H1 (cell line): Measurements from ENCODE around the gene MRPS25. TPM values are rescaled to one million over a fixed set of nuclear protein-coding genes. Genes with fewer than 3 reads are reported as not detected.
A peak's percentile ranks its signal among the peaks of the same experiment; 100 is the strongest.

Experiments used
- ATF3 ChIP-seq: IDR thresholded peaks from 2 replicates; pipeline ENCODE4 v1.6.1; 2011; ENCODE audit warnings: low read depth, mild to moderate bottlenecking, low read length; ENCODE audit not compliant: insufficient read depth
- CHD2 ChIP-seq: IDR thresholded peaks from 2 replicates; pipeline ENCODE4 v1.6.1; 2012; ENCODE audit warnings: low read length, improper control_type of control experiment
- CTCF ChIP-seq, 3 experiments: IDR thresholded peaks; 1 replicate in 2 of 3; 2 replicates in 1 of 3; pipeline versions ENCODE4 v1.5.1 to v1.6.1; 2011; ENCODE audit warnings: low read length in 3 of 3, mild to moderate bottlenecking in 3 of 3, inconsistent platforms in 2 of 3, low read depth in 1 of 3, moderate library complexity in 1 of 3; ENCODE audit not compliant: insufficient read depth in 1 of 3; ENCODE audit errors: control extremely low read depth in 1 of 3
- EP300 ChIP-seq, 2 experiments: IDR thresholded peaks; 1 replicate in 1 of 2; 2 replicates in 1 of 2; pipeline ENCODE4 v1.6.1; 2011 to 2012; ENCODE audit warnings: low read depth in 2 of 2, low read length in 2 of 2, mild to moderate bottlenecking in 2 of 2, borderline replicate concordance in 1 of 2, inconsistent platforms in 1 of 2, moderate library complexity in 1 of 2
- EZH2 ChIP-seq: fragments of 200-600 bp; sonication (generic); IDR thresholded peaks from 2 replicates; pipeline ENCODE4 v1.7.1; 2012; ENCODE audit warnings: low read depth, mild to moderate bottlenecking, moderate library complexity, low read length, inconsistent platforms; ENCODE audit not compliant: severe bottlenecking
- FOSL1 ChIP-seq: IDR thresholded peaks from 2 replicates; pipeline ENCODE4 v1.6.1; 2011; ENCODE audit warnings: mild to moderate bottlenecking, low read depth, low read length, moderate library complexity; ENCODE audit not compliant: insufficient read depth
- JUND ChIP-seq: IDR thresholded peaks from 2 replicates; pipeline ENCODE4 v1.6.1; 2011; ENCODE audit warnings: mild to moderate bottlenecking, improper control_type of control experiment, low read length
- KDM1A ChIP-seq: fragments of 200-600, 300-600 bp; sonication (generic); IDR thresholded peaks from 2 replicates; pipeline ENCODE4 v1.7.1; 2016; ENCODE audit warnings: mild to moderate bottlenecking, low read length, borderline replicate concordance
- MAFK ChIP-seq: IDR thresholded peaks from 2 replicates; pipeline ENCODE4 v1.6.1; 2012; ENCODE audit warnings: low read depth, mild to moderate bottlenecking, improper control_type of control experiment, low read length
- NRF1 ChIP-seq: IDR thresholded peaks from 2 replicates; pipeline ENCODE4 v1.6.1; 2011; ENCODE audit warnings: mild to moderate bottlenecking, low read depth, low read length, improper control_type of control experiment
- PHF8 ChIP-seq: fragments of 200-600 bp; sonication (generic); conservative IDR thresholded peaks from 2 replicates; pipeline ENCODE4 v1.7.1; 2012; ENCODE audit warnings: low read depth, mild to moderate bottlenecking, inconsistent platforms, low read length, moderate library complexity
- POU5F1 ChIP-seq: IDR thresholded peaks from 2 replicates; pipeline ENCODE4 v1.6.1; 2011; ENCODE audit warnings: low read depth, mild to moderate bottlenecking, low read length, moderate library complexity
- RBBP5 ChIP-seq: IDR thresholded peaks from 2 replicates; pipeline ENCODE4 v1.7.1; 2012; ENCODE audit warnings: low read depth, mild to moderate bottlenecking, inconsistent platforms, low read length, moderate library complexity, borderline replicate concordance
- SIN3A ChIP-seq, 2 experiments: IDR thresholded peaks in 1 of 2; conservative IDR thresholded peaks in 1 of 2; 2 replicates each; pipeline ENCODE4 v1.6.1; 2011 to 2012; ENCODE audit warnings: low read length in 2 of 2, improper control_type of control experiment in 1 of 2, low read depth in 1 of 2, mild to moderate bottlenecking in 1 of 2
- SIRT6 ChIP-seq: IDR thresholded peaks from one replicate; pipeline ENCODE4 v1.7.1; 2012; ENCODE audit warnings: low read length, inconsistent platforms
- SIX5 ChIP-seq: IDR thresholded peaks from 2 replicates; pipeline ENCODE4 v1.6.1; 2011; ENCODE audit warnings: mild to moderate bottlenecking, low read depth, low read length
- SUZ12 ChIP-seq: fragments of 200-600 bp; sonication (generic); IDR thresholded peaks from 2 replicates; pipeline ENCODE4 v1.6.1; 2012; ENCODE audit warnings: mild to moderate bottlenecking, inconsistent platforms, low read length, moderate library complexity, mixed read lengths
- YY1 ChIP-seq: IDR thresholded peaks from 2 replicates; pipeline ENCODE4 v1.6.1; 2011; ENCODE audit warnings: low read depth, mild to moderate bottlenecking, low read length
- polyA plus RNA-seq, 7 experiments: library from polyadenylated mRNA; depleted of rRNA in 3 of 7; stranded (reverse) in 5 of 7; unstranded in 2 of 7; fragments of >200 nt in 5 of 7; fragments of 200-250 nt in 2 of 7; gene quantifications; 1 replicate in 5 of 7; 2 replicates in 1 of 7; 4 replicates in 1 of 7; pipeline versions ENCODE4 v1.2.1 to v1.2.3, GENCODE V29; 2011 to 2013; ENCODE audit warnings: missing spikeins in 2 of 7, mixed read lengths in 2 of 7
- total RNA-seq: library from RNA; stranded (reverse); fragmentation: NEBNext Ultra II Directional; extraction: Animal tissue kit (Norgen Biotek cat#: 25700); gene quantifications from 2 replicates; pipeline ENCODE4 v1.2.1, GENCODE V29; 2021
- TF ChIP-seq, protein P1 (sequence below): IDR thresholded peaks from 2 replicates; pipeline ENCODE4 v1.6.1; 2012; ENCODE audit warnings: inconsistent platforms
- TF ChIP-seq, protein P2 (sequence below): IDR thresholded peaks from 2 replicates; pipeline ENCODE4 v1.6.1; 2012; ENCODE audit warnings: inconsistent platforms

MRPS25 gene
- total and polyA plus RNA-seq, 2 of the 8 experiments (the other 6 are each of a cell fraction or from before 2014, with no cell fraction given) = 23.0 to 56.5 TPM

GRCh38 chr3:15064835-15065549 is at the start of gene MRPS25 (continued):
- TF ChIP-seq KDM1A = peak; percentile 62; the same call in 1 of the 2 replicates
- no peak for TF ChIP-seq SUZ12
- peak; percentile 86 for TF ChIP-seq CHD2
- TF ChIP-seq RBBP5 = no peak; the same call in 1 of the 2 replicates
- TF ChIP-seq, protein P1, sequence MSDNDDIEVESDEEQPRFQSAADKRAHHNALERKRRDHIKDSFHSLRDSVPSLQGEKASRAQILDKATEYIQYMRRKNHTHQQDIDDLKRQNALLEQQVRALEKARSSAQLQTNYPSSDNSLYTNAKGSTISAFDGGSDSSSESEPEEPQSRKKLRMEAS = peak; percentile 87
- peak; percentile 73 for TF ChIP-seq SIX5
- no peak; the same call in 1 of the 2 replicates for TF ChIP-seq YY1
- no peak for TF ChIP-seq JUND
- no peak for TF ChIP-seq CTCF (IDR thresholded peaks at IDR 0.05; ENCODE audit: control extremely low read depth in 1 of 3, insufficient read depth in 1 of 3, low read depth in 1 of 3, low read length in 3 of 3)
- TF ChIP-seq SIRT6 = no peak
- TF ChIP-seq SIN3A (conservative IDR thresholded peaks at IDR 0.05 in 1 of 2, IDR thresholded peaks at IDR 0.05 in 1 of 2; ENCODE audit: low read depth in 1 of 2, low read length in 2 of 2) = peak in 1 of 2 experiments; percentile 68; a peak in 2 of 4 replicates
- peak; percentile 98 for TF ChIP-seq PHF8
- no peak for TF ChIP-seq ATF3
- no peak for TF ChIP-seq EZH2
- TF ChIP-seq MAFK = no peak
- TF ChIP-seq, protein P2, sequence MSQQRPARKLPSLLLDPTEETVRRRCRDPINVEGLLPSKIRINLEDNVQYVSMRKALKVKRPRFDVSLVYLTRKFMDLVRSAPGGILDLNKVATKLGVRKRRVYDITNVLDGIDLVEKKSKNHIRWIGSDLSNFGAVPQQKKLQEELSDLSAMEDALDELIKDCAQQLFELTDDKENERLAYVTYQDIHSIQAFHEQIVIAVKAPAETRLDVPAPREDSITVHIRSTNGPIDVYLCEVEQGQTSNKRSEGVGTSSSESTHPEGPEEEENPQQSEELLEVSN = peak; percentile 90
- TF ChIP-seq EP300 (IDR thresholded peaks at IDR 0.05; ENCODE audit: borderline replicate concordance in 1 of 2, low read depth in 2 of 2, low read length in 2 of 2) = no peak
- TF ChIP-seq FOSL1 = no peak
- no peak for TF ChIP-seq POU5F1
- peak; percentile 76 for TF ChIP-seq NRF1
